SH-SY5Y (cell line): ENCODE data around the gene NPHS1.

Experiments
- GATA2 ChIP-seq: IDR thresholded peaks from 2 replicates; pipeline ENCODE4 v1.6.1; 2011; ENCODE audit warnings: mild to moderate bottlenecking, low read depth, low read length
- GATA3 ChIP-seq: IDR thresholded peaks from 2 replicates; pipeline ENCODE4 v1.6.1; 2011; ENCODE audit warnings: low read depth, mild to moderate bottlenecking, low read length, moderate library complexity

DNA sequence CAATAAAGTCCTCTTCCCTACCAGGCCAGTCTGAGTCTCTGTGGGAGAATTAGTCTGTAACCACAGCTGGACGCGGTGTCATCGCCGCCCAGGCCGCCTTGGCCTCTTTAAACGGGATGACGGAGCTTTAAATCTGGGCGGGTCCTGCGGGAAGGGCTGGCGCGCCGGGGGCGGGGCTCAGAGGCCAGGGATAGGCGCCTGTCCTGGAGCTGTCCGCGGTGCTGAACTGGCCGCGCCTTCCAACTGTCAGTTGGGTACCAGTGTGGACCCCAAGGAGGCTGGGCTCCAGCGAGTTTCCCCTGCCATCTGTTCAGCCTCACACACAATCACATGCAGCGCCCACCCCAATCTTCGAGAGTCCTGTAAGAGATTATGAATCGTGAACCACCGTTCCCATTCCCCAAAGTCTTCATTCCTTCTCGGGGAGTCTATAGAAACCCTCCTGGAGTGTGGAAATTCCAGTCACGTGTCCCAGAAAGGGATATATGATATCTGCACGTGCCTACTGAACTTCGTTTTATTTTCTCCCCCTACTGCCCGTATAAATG is 27.5 kb upstream of the NPHS1 start:
- TF ChIP-seq GATA2 (no peak), GATA3 (no peak)
